Measurements from ENCODE around the gene IL25.

- TF ChIP-seq CTCF (IDR thresholded peaks at IDR 0.05) (no peak), POLR2AphosphoS5 (IDR thresholded peaks at IDR 0.05) (no peak), POLR2A (IDR thresholded peaks at IDR 0.05; ENCODE audit: low read depth) (no peak)
These were observed 8.4 kb downstream of the IL25 start for GRCh38 chr14:23380976-23381375.

Measured in esophagus muscularis mucosa (tissue), 3 donors.